ENCODE data around the gene TP53TG3F. TPM values are rescaled to one million over a fixed set of nuclear protein-coding genes. Genes with fewer than 3 reads are reported as not detected.
"Not testable (repeated sequence)": the region's sequence is repeated elsewhere in the genome, so short reads cannot be mapped to it uniquely, and the experiment has no call there.

Gene TP53TG3F, protein sequence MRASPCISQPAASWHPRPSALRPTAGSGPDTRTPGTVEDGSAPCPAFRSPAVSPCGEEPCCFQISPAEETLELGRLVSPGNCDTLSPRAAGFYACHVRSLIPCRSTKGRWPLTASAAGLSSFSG
- not detected for polyA plus RNA-seq
- long read RNA-seq, donor 1: 0 reads
- long read RNA-seq, donor 2: 0 reads
- long read RNA-seq, donor 3: 0 reads
- long read RNA-seq, donor 4: 0 reads
- long read RNA-seq, donor 5: 0 reads
- long read RNA-seq, donor 6: 0 reads
- long read RNA-seq, donor 7: 0 reads
- long read RNA-seq, donor 8: 0 reads
- long read RNA-seq, donor 9: 0 reads
- long read RNA-seq, donor 10: 0 reads

DNA sequence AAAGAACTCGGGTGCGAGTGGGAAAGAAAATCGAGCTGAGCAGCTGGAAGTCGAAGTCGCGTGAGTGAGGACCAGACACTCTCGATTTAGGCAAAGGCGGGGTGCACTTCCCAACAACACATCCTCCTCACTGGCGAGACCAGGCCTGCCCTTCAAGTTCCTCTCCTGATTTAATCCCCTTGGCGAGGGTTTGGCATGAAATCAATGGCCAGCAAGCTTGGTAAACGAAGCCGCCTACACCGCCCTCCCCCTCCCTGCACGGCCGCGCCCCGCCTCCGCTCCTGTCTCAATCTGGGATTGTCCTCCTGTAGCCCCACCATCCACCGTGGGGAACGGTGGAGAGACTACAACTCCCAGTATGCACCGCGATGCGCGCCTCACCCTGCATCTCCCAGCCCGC is at the start of gene TP53TG3F:
TSS of gene TP53TG3F (plus strand) at position 301 of the 400 bp plus-strand sequence. CDS start at position 369, 68 bp downstream.
- not testable (repeated sequence) for FAIRE-seq; H3K27ac ChIP-seq (ENCODE audit: low read depth in 1 of 3, low read length in 2 of 3); H3K4me1 ChIP-seq (ENCODE audit: control insufficient read depth in 3 of 3, insufficient read depth in 2 of 3, low read depth in 1 of 3, low read length in 2 of 3); H3K36me3 ChIP-seq (ENCODE audit: control insufficient read depth in 3 of 3, insufficient read depth in 2 of 3, low read depth in 1 of 3, low read length in 3 of 3); DNase-seq; H3K27me3 ChIP-seq (ENCODE audit: control insufficient read depth in 3 of 3, insufficient read depth in 3 of 3, low read length in 3 of 3); H3K9me3 ChIP-seq (ENCODE audit: control insufficient read depth in 2 of 2, insufficient read depth in 1 of 2, low read depth in 1 of 2, low read length in 1 of 2); H3K4me3 ChIP-seq (ENCODE audit: low read depth in 1 of 3, low read length in 3 of 3)
- WGBS, 3 donors: no CpG with 5 or more reads among the region's 25 CpGs

DNA sequence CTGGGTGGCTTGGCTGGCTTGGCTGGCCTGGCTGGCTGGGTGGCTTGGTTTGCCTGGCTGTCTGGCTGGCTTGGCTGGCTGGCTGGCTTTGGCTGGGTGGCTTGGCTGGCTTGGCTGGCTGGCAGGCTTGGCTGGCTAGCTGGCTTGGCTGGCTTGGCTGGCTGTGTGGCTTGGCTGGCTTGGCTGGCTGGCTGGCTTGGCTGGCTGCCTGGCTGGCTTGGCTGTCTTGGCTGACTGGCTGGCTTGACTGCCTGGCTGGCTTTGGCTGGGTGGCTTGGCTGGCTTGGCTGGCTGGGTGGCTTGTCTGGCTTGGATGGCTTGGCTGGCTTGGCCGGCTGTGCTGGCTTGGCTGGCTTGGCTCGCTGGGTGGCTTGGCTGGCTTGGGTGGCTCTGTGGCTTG is 32.2 kb downstream of the TP53TG3F start:
- WGBS, 3 donors: no CpG with 5 or more reads among the region's 2 CpGs
- not testable (repeated sequence) for H3K27ac ChIP-seq (ENCODE audit: low read depth in 1 of 3, low read length in 2 of 3); DNase-seq

DNA sequence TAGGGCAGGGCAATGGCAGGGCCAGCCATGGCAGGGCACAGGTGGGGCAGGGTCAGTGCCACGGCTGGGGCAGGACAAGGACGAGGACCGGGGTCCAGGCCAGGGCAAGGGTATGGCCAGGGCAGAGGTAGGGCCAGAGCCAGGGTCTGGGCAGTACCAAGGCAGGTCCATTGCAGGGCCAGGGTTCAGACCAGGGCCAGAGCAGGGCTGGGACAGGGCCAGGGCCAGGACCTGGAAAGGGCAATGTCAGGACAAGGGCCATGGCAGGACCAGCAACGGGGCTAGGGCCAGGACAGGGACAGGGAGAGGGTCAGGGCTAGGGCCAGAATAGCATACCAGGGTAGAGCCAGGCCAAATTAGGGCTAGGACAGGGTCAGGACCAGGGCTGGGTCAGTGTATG is 47.8 kb downstream of the TP53TG3F start:
- WGBS, 3 donors: 71 to 100% methylated on average over 1 to 3 of the region's 4 CpGs; no CpG with 5 or more reads in 1 of the 3 donors
- not testable (repeated sequence) for H3K9me3 ChIP-seq (ENCODE audit: control insufficient read depth in 2 of 2, insufficient read depth in 1 of 2, low read depth in 1 of 2, low read length in 1 of 2); FAIRE-seq; H3K4me1 ChIP-seq (ENCODE audit: control insufficient read depth in 3 of 3, insufficient read depth in 2 of 3, low read depth in 1 of 3, low read length in 2 of 3); H3K27ac ChIP-seq (ENCODE audit: low read depth in 1 of 3, low read length in 2 of 3); H3K36me3 ChIP-seq (ENCODE audit: control insufficient read depth in 3 of 3, insufficient read depth in 2 of 3, low read depth in 1 of 3, low read length in 3 of 3); H3K4me3 ChIP-seq (ENCODE audit: low read depth in 1 of 3, low read length in 3 of 3); DNase-seq; H3K27me3 ChIP-seq (ENCODE audit: control insufficient read depth in 3 of 3, insufficient read depth in 3 of 3, low read length in 3 of 3)

More for the DNA sequence above, 32.2 kb downstream of the TP53TG3F start:
- H3K36me3 ChIP-seq (ENCODE audit: control insufficient read depth in 3 of 3, insufficient read depth in 2 of 3, low read depth in 1 of 3, low read length in 3 of 3); H3K27me3 ChIP-seq (ENCODE audit: control insufficient read depth in 3 of 3, insufficient read depth in 3 of 3, low read length in 3 of 3); FAIRE-seq; H3K4me3 ChIP-seq (ENCODE audit: low read depth in 1 of 3, low read length in 3 of 3); H3K9me3 ChIP-seq (ENCODE audit: control insufficient read depth in 2 of 2, insufficient read depth in 1 of 2, low read depth in 1 of 2, low read length in 1 of 2); H3K4me1 ChIP-seq (ENCODE audit: control insufficient read depth in 3 of 3, insufficient read depth in 2 of 3, low read depth in 1 of 3, low read length in 2 of 3): not testable (repeated sequence)

DNA sequence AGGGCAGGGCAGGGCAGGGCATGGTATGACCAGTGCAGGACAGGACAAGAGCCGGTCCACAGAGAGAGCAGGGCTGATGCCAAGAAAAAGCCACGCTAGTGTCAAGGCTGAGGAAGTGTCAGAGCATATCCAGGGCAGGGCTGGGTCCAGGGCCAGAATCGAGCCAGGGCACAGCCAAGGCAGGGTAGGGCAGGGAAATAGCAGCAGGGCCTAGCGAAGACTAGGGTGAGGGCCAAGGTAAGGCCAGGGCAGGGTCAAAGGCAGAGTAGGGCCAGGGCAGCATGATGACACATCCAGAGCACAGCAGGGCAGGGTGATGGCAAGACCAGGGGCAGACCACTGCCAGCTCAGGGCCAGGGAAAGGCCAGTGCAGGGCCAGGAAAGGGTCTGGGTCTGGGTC is 49.7 kb downstream of the TP53TG3F start:
- not testable (repeated sequence) for H3K4me1 ChIP-seq (ENCODE audit: control insufficient read depth in 3 of 3, insufficient read depth in 2 of 3, low read depth in 1 of 3, low read length in 2 of 3); H3K36me3 ChIP-seq (ENCODE audit: control insufficient read depth in 3 of 3, insufficient read depth in 2 of 3, low read depth in 1 of 3, low read length in 3 of 3); H3K27ac ChIP-seq (ENCODE audit: low read depth in 1 of 3, low read length in 2 of 3); FAIRE-seq; H3K9me3 ChIP-seq (ENCODE audit: control insufficient read depth in 2 of 2, insufficient read depth in 1 of 2, low read depth in 1 of 2, low read length in 1 of 2); DNase-seq; H3K4me3 ChIP-seq (ENCODE audit: low read depth in 1 of 3, low read length in 3 of 3); H3K27me3 ChIP-seq (ENCODE audit: control insufficient read depth in 3 of 3, insufficient read depth in 3 of 3, low read length in 3 of 3)
- whole genome bisulfite sequencing, 3 donors: 86 to 100% methylated on average over 1 of the region's 4 CpGs; no CpG with 5 or more reads in 1 of the 3 donors

DNA sequence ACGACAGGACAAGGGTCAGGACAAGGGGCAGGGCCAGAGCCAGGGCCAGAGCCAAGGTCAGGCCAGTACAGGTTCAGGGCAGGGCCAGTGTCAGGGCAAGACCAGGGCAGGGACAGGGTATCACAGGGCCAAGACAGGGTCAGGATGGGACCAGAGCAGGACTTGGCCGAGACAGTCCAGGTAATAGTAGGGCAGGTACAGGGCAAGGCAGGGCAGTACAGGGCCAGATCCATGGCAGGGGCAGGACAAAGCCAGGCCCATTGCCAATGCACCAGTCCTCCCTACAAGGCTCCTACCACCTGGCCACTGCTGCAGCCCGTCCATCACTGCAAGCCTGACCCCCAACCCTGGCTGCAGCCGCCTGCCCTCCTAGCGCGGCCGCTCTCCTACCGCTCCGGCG is 50.5 kb downstream of the TP53TG3F start:
- H3K4me3 ChIP-seq (ENCODE audit: low read depth in 1 of 3, low read length in 3 of 3); FAIRE-seq; DNase-seq; H3K27ac ChIP-seq (ENCODE audit: low read depth in 1 of 3, low read length in 2 of 3); H3K4me1 ChIP-seq (ENCODE audit: control insufficient read depth in 3 of 3, insufficient read depth in 2 of 3, low read depth in 1 of 3, low read length in 2 of 3); H3K9me3 ChIP-seq (ENCODE audit: control insufficient read depth in 2 of 2, insufficient read depth in 1 of 2, low read depth in 1 of 2, low read length in 1 of 2); H3K27me3 ChIP-seq (ENCODE audit: control insufficient read depth in 3 of 3, insufficient read depth in 3 of 3, low read length in 3 of 3); H3K36me3 ChIP-seq (ENCODE audit: control insufficient read depth in 3 of 3, insufficient read depth in 2 of 3, low read depth in 1 of 3, low read length in 3 of 3): not testable (repeated sequence)
- WGBS, 3 donors: 57 to 93% (median 93%) methylated on average over 1 to 2 of the region's 10 CpGs

Other genes starting within 250 kb of the TP53TG3F start
- not detected for gene TP53TG3E, start 155.3 kb upstream of the TP53TG3F start, polyA plus RNA-seq
- gene TP53TG3B, start 98.8 kb upstream of the TP53TG3F start, polyA plus RNA-seq: not detected

Measured in small intestine (tissue), 16 donors.